Measurements from ENCODE around the gene NLRP7. TPM values are rescaled to one million over a fixed set of nuclear protein-coding genes. Genes with fewer than 3 reads are reported as not detected.
"Not testable (repeated sequence)": the region's sequence is repeated elsewhere in the genome, so short reads cannot be mapped to it uniquely, and the experiment has no call there.

NLRP7 gene
- total RNA-seq, 1 experiment from 2014 or later: 0.43 TPM

GRCh38 chr19:54903303-54903702 is 44.0 kb downstream of the NLRP7 start:
- ChIA-PET CTCF (no interaction called here), POLR2A (no interaction called here)
- Mint-ChIP-seq H3K27ac (ENCODE audit: unreplicated experiment) (no peak overlapping the region), H3K36me3 (ENCODE audit: insufficient read depth, unreplicated experiment) (no peaks in the 10 kb centered on the region), H3K4me1 (ENCODE audit: low read depth, unreplicated experiment) (no peaks in the 10 kb centered on the region), H3K27me3 (ENCODE audit: insufficient read depth, unreplicated experiment) (peaks cover 3% of the 10 kb centered on the region), H3K4me3 (ENCODE audit: unreplicated experiment) (no peak overlapping the region), H3K9me3 (ENCODE audit: unreplicated experiment) (peaks cover 10% of the 10 kb centered on the region)
- DNase-seq: no peak
- no peak for TF ChIP-seq CTCF (IDR thresholded peaks at IDR 0.05; ENCODE audit: insufficient read depth in 1 of 2, low read depth in 1 of 2, low read length in 1 of 2, severe bottlenecking in 1 of 2, unreplicated experiment in 1 of 2)
- intact Hi-C loops (cut with micrococcal nuclease; ENCODE audit: unreplicated experiment): no loop called here
- no peaks in the 10 kb centered on the region for H3K9me3 ChIP-seq
- H3K4me3 ChIP-seq (ENCODE audit: low read depth, low read length): no peak overlapping the region
- no peaks in the 10 kb centered on the region for H3K4me1 ChIP-seq
- BruUV-seq (replicated peaks): no TSS peak
- H3K36me3 ChIP-seq (ENCODE audit: control insufficient read depth, insufficient read depth, low read length): no peaks in the 10 kb centered on the region
- H3K27me3 ChIP-seq (replicated peaks; ENCODE audit: control insufficient read depth, insufficient read depth, low read length): no peaks in the 10 kb centered on the region

- Mint-ChIP-seq H3K4me1 (ENCODE audit: low read depth, unreplicated experiment) (no peaks in the 10 kb centered on the region), H3K36me3 (ENCODE audit: insufficient read depth, unreplicated experiment) (no peaks in the 10 kb centered on the region), H3K27ac (ENCODE audit: unreplicated experiment) (no peak overlapping the region), H3K9me3 (ENCODE audit: unreplicated experiment) (peaks cover 10% of the 10 kb centered on the region), H3K4me3 (ENCODE audit: unreplicated experiment) (no peak overlapping the region), H3K27me3 (ENCODE audit: insufficient read depth, unreplicated experiment) (peaks cover 3% of the 10 kb centered on the region)
- no peak for DNase-seq
- Histone ChIP-seq H3K36me3 (ENCODE audit: control insufficient read depth, insufficient read depth, low read length) (no peaks in the 10 kb centered on the region), H3K4me3 (ENCODE audit: low read depth, low read length) (no peak overlapping the region), H3K27me3 (replicated peaks; ENCODE audit: control insufficient read depth, insufficient read depth, low read length) (no peaks in the 10 kb centered on the region), H3K9me3 (no peaks in the 10 kb centered on the region), H3K4me1 (no peaks in the 10 kb centered on the region)
- intact Hi-C loops (cut with micrococcal nuclease; ENCODE audit: unreplicated experiment): no loop called here
- ChIA-PET POLR2A (no interaction called here), CTCF (no interaction called here)
- no peak for TF ChIP-seq CTCF (IDR thresholded peaks at IDR 0.05; ENCODE audit: insufficient read depth in 1 of 2, low read depth in 1 of 2, low read length in 1 of 2, severe bottlenecking in 1 of 2, unreplicated experiment in 1 of 2)
- BruUV-seq (replicated peaks): no TSS peak
These were observed 45.3 kb downstream of the NLRP7 start for GRCh38 chr19:54902061-54902460.

GRCh38 chr19:54901153-54901552 is 46.2 kb downstream of the NLRP7 start:
- DNase-seq: peak; percentile 17 to 48
- H3K36me3 Mint-ChIP-seq (ENCODE audit: insufficient read depth, unreplicated experiment); CTCF ChIA-PET; H3K9me3 ChIP-seq; intact Hi-C loops (cut with micrococcal nuclease; ENCODE audit: unreplicated experiment); H3K4me1 Mint-ChIP-seq (ENCODE audit: low read depth, unreplicated experiment); H3K4me3 ChIP-seq (ENCODE audit: low read depth, low read length); H3K27me3 ChIP-seq (replicated peaks; ENCODE audit: control insufficient read depth, insufficient read depth, low read length); POLR2A ChIA-PET; BruUV-seq (replicated peaks); H3K4me1 ChIP-seq; H3K4me3 Mint-ChIP-seq (ENCODE audit: unreplicated experiment); H3K27me3 Mint-ChIP-seq (ENCODE audit: insufficient read depth, unreplicated experiment); H3K27ac Mint-ChIP-seq (ENCODE audit: unreplicated experiment); H3K36me3 ChIP-seq (ENCODE audit: control insufficient read depth, insufficient read depth, low read length): not testable (repeated sequence)
- peaks cover 20% of the 10 kb centered on the region for H3K9me3 Mint-ChIP-seq (ENCODE audit: unreplicated experiment)

- Mint-ChIP-seq H3K9me3 (ENCODE audit: unreplicated experiment) (peaks cover 23% of the 10 kb centered on the region), H3K4me1 (ENCODE audit: low read depth, unreplicated experiment) (peaks cover 18% of the 10 kb centered on the region)
- H3K27me3 ChIP-seq (replicated peaks; ENCODE audit: control insufficient read depth, insufficient read depth, low read length); CTCF ChIA-PET; H3K4me1 ChIP-seq; H3K9me3 ChIP-seq; BruUV-seq (replicated peaks); H3K36me3 ChIP-seq (ENCODE audit: control insufficient read depth, insufficient read depth, low read length); H3K36me3 Mint-ChIP-seq (ENCODE audit: insufficient read depth, unreplicated experiment); intact Hi-C loops (cut with micrococcal nuclease; ENCODE audit: unreplicated experiment); DNase-seq; H3K27ac Mint-ChIP-seq (ENCODE audit: unreplicated experiment); H3K4me3 Mint-ChIP-seq (ENCODE audit: unreplicated experiment); H3K4me3 ChIP-seq (ENCODE audit: low read depth, low read length); H3K27me3 Mint-ChIP-seq (ENCODE audit: insufficient read depth, unreplicated experiment); POLR2A ChIA-PET: not testable (repeated sequence)
These were observed 47.7 kb downstream of the NLRP7 start for GRCh38 chr19:54899646-54900045.

- H3K9me3 ChIP-seq; H3K4me1 ChIP-seq; H3K4me3 Mint-ChIP-seq (ENCODE audit: unreplicated experiment); H3K36me3 ChIP-seq (ENCODE audit: control insufficient read depth, insufficient read depth, low read length); BruUV-seq (replicated peaks); intact Hi-C loops (cut with micrococcal nuclease; ENCODE audit: unreplicated experiment); H3K4me3 ChIP-seq (ENCODE audit: low read depth, low read length); DNase-seq; H3K27me3 Mint-ChIP-seq (ENCODE audit: insufficient read depth, unreplicated experiment); H3K27ac Mint-ChIP-seq (ENCODE audit: unreplicated experiment); POLR2A ChIA-PET; CTCF ChIA-PET; H3K36me3 Mint-ChIP-seq (ENCODE audit: insufficient read depth, unreplicated experiment); H3K27me3 ChIP-seq (replicated peaks; ENCODE audit: control insufficient read depth, insufficient read depth, low read length): not testable (repeated sequence)
- Mint-ChIP-seq H3K4me1 (ENCODE audit: low read depth, unreplicated experiment) (peaks cover 19% of the 10 kb centered on the region), H3K9me3 (ENCODE audit: unreplicated experiment) (peaks cover 23% of the 10 kb centered on the region)
These were observed 48.6 kb downstream of the NLRP7 start for GRCh38 chr19:54898685-54899084.

All from Caco-2 (cell line).